Heart left ventricle (tissue), 16 donors: ENCODE measurements around the gene FCHSD1. TPM values are rescaled to one million over a fixed set of nuclear protein-coding genes. Genes with fewer than 3 reads are reported as not detected.
A peak's percentile ranks its signal among the peaks of the same experiment; 100 is the strongest.

Source experiments
- ATAC-seq, 4 donors: fragments of 200-7000 bp; cut with Tn5 transposase; one replicate each; pipeline ENCODE4 v1.9.1; 2020 to 2022; ENCODE audit warnings: moderate library complexity in 4 of 4, mild to moderate bottlenecking in 3 of 4, moderate number of reproducible peaks in 1 of 4
- DNase-seq, 5 donors: peaks; one replicate each; pipeline ENCODE4 v3.0.0-alpha.2; 2020
- H3K27ac ChIP-seq, 12 donors: fragments of 200-600 bp; sonication (generic) in 4 of 12; one replicate each; pipeline versions ENCODE4 v1.5.0 to v1.8.0; 2016 to 2022; ENCODE audit warnings: mild to moderate bottlenecking in 2 of 12
- H3K27me3 ChIP-seq, 9 donors: fragments of 200-600 bp; sonication (generic) in 2 of 9; one replicate each; pipeline versions ENCODE4 v1.5.1 to v1.8.0; 2016 to 2022; ENCODE audit warnings: mild to moderate bottlenecking in 3 of 9
- H3K36me3 ChIP-seq, 9 donors: fragments of 200-600 bp; sonication (generic) in 2 of 9; one replicate each; pipeline versions ENCODE4 v1.5.0 to v1.8.0; 2018 to 2022; ENCODE audit warnings: mild to moderate bottlenecking in 2 of 9
- H3K4me1 ChIP-seq, 12 donors: fragments of 200-600 bp; sonication (generic) in 4 of 12; one replicate each; pipeline versions ENCODE4 v1.5.0 to v1.8.0; 2016 to 2022; ENCODE audit warnings: mild to moderate bottlenecking in 3 of 12
- H3K4me3 ChIP-seq, 12 donors: fragments of 200-600 bp; sonication (generic) in 4 of 12; one replicate each; pipeline versions ENCODE4 v1.5.0 to v1.8.0; 2017 to 2022; ENCODE audit warnings: mild to moderate bottlenecking in 9 of 12, moderate library complexity in 4 of 12
- H3K9me3 ChIP-seq, 12 donors: fragments of 200-600 bp; sonication (generic) in 4 of 12; one replicate each; pipeline versions ENCODE4 v1.5.0 to v1.8.0; 2016 to 2022; ENCODE audit warnings: mild to moderate bottlenecking in 1 of 12
- CTCF ChIP-seq, 12 donors: fragments of 200-600 bp; sonication (generic) in 4 of 12; IDR thresholded peaks; one replicate each; pipeline versions ENCODE4 v1.5.0 to v1.8.0; 2018 to 2022; ENCODE audit warnings: antibody characterized with exemption in 12 of 12, mild to moderate bottlenecking in 5 of 12
- POLR2A ChIP-seq, 2 donors: fragments of 450-650 bp; IDR thresholded peaks; one replicate each; pipeline ENCODE4 v1.6.1; 2017; ENCODE audit warnings: antibody characterized with exemption in 2 of 2, mild to moderate bottlenecking in 2 of 2, moderate library complexity in 2 of 2
- WGBS, 4 donors: extraction: QIAGEN DNeasy Blood & Tissue Kit in 2 of 4; methylation state at CpG; one replicate each; pipeline versions ENCODE4 v1.1.5 to v1.1.7; 2013 to 2018; 5-methylcytosine and 5-hydroxymethylcytosine counted together
- intact Hi-C, 10 donors: fragments of 100-400 bp; cut with DNase I; formaldehyde crosslinking; loops; one replicate each; pipeline versions ENCODE4 v1.11.1 to v1.14.2; 2022
- polyA plus RNA-seq, 2 donors: library from polyadenylated mRNA; stranded (reverse); fragments of 200-250 nt; gene quantifications; one replicate each; pipeline ENCODE4 v1.2.3, GENCODE V29; 2013
- total RNA-seq, 9 donors: library from RNA; depleted of rRNA in 2 of 9; stranded (reverse); fragments of >200 nt in 2 of 9; fragmentation: NEBNext Ultra II Directional in 3 of 9; extraction: Animal tissue kit (Norgen Biotek cat#: 25700) in 3 of 9; gene quantifications; one replicate each; pipeline versions ENCODE4 v1.1.0 to v1.2.4, GENCODE V29; 2016 to 2023
- donor health status: ischemic (EF 13 %, LVEDD 7.1; RV severe dilation, severe dysfunction).
- donor health status: healthy with polysubstance abuse.
- donor health status: DM: no; HTN: yes; CAD: no.
- donor health status: DM: no; HTN: no; CAD: no.
- donor health status: ischemic (EF 25% LVEDD 6.9; RV normal size, moderate dysfunction).
- donor health status: ischemic (EF 25% LVEDD 5.7; RV mildly dilated, moderate dysfunction).
- donor health status: healthy.
- donor health status: DM: yes; HTN: yes; CAD: no.
- donor health status: ischemic (EF 35%, LVEDD 5.7; RV mildly dilated, moderate dysfunction).
- donor health status: nonischemic (EF 11% LVEDD 7.7; RV severe dilation, severe dysfunction).
- donor health status: DM: yes; HTN: yes; CAD: no.
- donor health status: PGD.
- donor health status: ischemic (EF 29% LVEDD 5.4; RV normal size, mild dysfunction).
- donor health status: nonischemic (EF 23%, LVEDD 6.1; RV moderate dilation, normal function).

Gene FCHSD1
- total and polyA plus RNA-seq, 11 donors = 1.2 to 8.8 (median 2.4) TPM

- intact Hi-C loops = no loop called here
Measured at GRCh38 chr5:141636413-141637122, 14.7 kb downstream of the FCHSD1 start, which contains the start of the genes HDAC3 and RELL2. HDAC3 (minus strand) TSS chr5:141636849; CDS start chr5:141636790, 59 bp downstream. RELL2 (plus strand) TSS chr5:141636997; CDS start chr5:141638226, 1,229 bp downstream.

GRCh38 chr5:141636106-141636412, 15.2 kb downstream of the FCHSD1 start:
- Histone ChIP-seq H3K4me3 (peak overlapping the region; percentile 45 to 97 (median 78)), H3K27me3 (no peaks in the 10 kb centered on the region), H3K27ac (peak overlapping the region in 11 of 12 donors; percentile 57 to 85 (median 73)), H3K4me1 (peaks cover 3 to 49% (median 24%) of the 10 kb centered on the region in 12 donors), H3K36me3 (peaks cover 0 to 32% (median 8%) of the 10 kb centered on the region in 9 donors), H3K9me3 (no peaks in the 10 kb centered on the region)
- 7 to 25% (median 9%) methylated on average over 2 to 4 of the region's 4 CpGs for WGBS, 4 donors
- TF ChIP-seq POLR2A (IDR thresholded peaks at IDR 0.05) (no peak), CTCF (IDR thresholded peaks at IDR 0.05) (no peak)
- DNase-seq = no peak
- intact Hi-C loops = no loop called here
- ATAC-seq = no peak

More at GRCh38 chr5:141636413-141637122, 14.7 kb downstream of the FCHSD1 start, which contains the start of the genes HDAC3 and RELL2:
- 0 to 1% (median 0%) methylated on average over 27 to 55 of the region's 55 CpGs for WGBS, 4 donors
- peaks cover 0 to 27% (median 8%) of the 10 kb centered on the region in 9 donors for H3K36me3 ChIP-seq
- peak within 1 kb of the TSS; percentile 45 to 97 (median 78) for H3K4me3 ChIP-seq
- H3K27me3 ChIP-seq = no peaks in the 10 kb centered on the region
- ATAC-seq (peak; percentile 91 to 98 (median 97)), DNase-seq (peak; percentile 94 to 97 (median 95))
- H3K4me1 ChIP-seq = peaks cover 3 to 49% (median 24%) of the 10 kb centered on the region in 12 donors
- TF ChIP-seq CTCF (IDR thresholded peaks at IDR 0.05) = no peak
- TF ChIP-seq POLR2A (IDR thresholded peaks at IDR 0.05) = peak; percentile 63 to 97
- H3K27ac ChIP-seq = peak within 1 kb of the TSS in 11 of 12 donors; percentile 57 to 85 (median 73)
- H3K9me3 ChIP-seq = no peaks in the 10 kb centered on the region

- WGBS, 4 donors = 70 to 77% (median 72%) methylated on average over 7 of the region's 7 CpGs
- ATAC-seq (no peak), DNase-seq (no peak)
- H3K4me1 ChIP-seq = peaks cover 3 to 49% (median 24%) of the 10 kb centered on the region in 12 donors
- no peaks in the 10 kb centered on the region for H3K27me3 ChIP-seq
- H3K27ac ChIP-seq = peak overlapping the region in 2 of 12 donors; percentile 69 to 71
- peak overlapping the region; percentile 45 to 97 (median 78) for H3K4me3 ChIP-seq
- no peaks in the 10 kb centered on the region for H3K9me3 ChIP-seq
- H3K36me3 ChIP-seq = peaks cover 0 to 36% (median 8%) of the 10 kb centered on the region in 9 donors
- TF ChIP-seq POLR2A (IDR thresholded peaks at IDR 0.05) = no peak
- TF ChIP-seq CTCF (IDR thresholded peaks at IDR 0.05) = no peak
- intact Hi-C loops = no loop called here
Measured at GRCh38 chr5:141635646-141636045, 15.6 kb downstream of the FCHSD1 start.

- Histone ChIP-seq H3K4me3 (no peak overlapping the region), H3K36me3 (peaks cover 0 to 45% (median 15%) of the 10 kb centered on the region in 9 donors), H3K27me3 (no peaks in the 10 kb centered on the region), H3K9me3 (no peaks in the 10 kb centered on the region), H3K27ac (no peak overlapping the region), H3K4me1 (peaks cover 3 to 49% (median 26%) of the 10 kb centered on the region in 12 donors)
- ATAC-seq (no peak), DNase-seq (no peak)
- intact Hi-C loops = loop anchor here in 1 of 10 donors (5.0 kb wide), 1 partner anchor 563 kb away; no protein-coding TSS in a partner anchor
- WGBS, 4 donors = 88 to 91% (median 89%) methylated on average over 6 of the region's 6 CpGs
- TF ChIP-seq POLR2A (IDR thresholded peaks at IDR 0.05) = no peak
- no peak for TF ChIP-seq CTCF (IDR thresholded peaks at IDR 0.05)
Measured at GRCh38 chr5:141634720-141635119, 16.5 kb downstream of the FCHSD1 start.
